AG20443 (cell line): ENCODE results near the gene CTNNAL1.
"Not testable (repeated sequence)": the region's sequence is repeated elsewhere in the genome, so short reads cannot be mapped to it uniquely, and the experiment has no call there.

Experiments used
- DNase-seq: peaks from one replicate; pipeline ENCODE4 v3.0.0; 2012; ENCODE audit warnings: low spot score, mixed read lengths

Gene CTNNAL1

DNA sequence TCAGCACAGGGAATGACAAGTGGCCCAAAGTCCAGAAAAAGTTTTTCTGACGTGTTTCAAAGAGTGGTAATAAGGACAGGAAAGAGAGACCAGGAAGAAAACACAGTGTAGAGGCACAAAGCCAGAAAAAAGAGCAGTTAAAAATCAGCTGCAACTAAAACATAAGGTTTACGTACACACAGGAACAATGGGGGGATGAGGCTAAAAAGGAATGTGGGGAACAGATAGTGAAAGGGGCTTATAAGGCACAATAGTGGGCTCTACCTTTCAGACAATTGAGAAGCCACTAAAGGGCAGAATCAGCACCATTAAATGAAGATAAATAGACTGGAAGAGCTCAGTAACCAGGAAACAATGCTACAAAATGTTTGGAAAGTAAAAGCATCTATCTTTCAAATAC, 84.9 kb downstream of the CTNNAL1 start:
- DNase-seq, result no peak

DNA sequence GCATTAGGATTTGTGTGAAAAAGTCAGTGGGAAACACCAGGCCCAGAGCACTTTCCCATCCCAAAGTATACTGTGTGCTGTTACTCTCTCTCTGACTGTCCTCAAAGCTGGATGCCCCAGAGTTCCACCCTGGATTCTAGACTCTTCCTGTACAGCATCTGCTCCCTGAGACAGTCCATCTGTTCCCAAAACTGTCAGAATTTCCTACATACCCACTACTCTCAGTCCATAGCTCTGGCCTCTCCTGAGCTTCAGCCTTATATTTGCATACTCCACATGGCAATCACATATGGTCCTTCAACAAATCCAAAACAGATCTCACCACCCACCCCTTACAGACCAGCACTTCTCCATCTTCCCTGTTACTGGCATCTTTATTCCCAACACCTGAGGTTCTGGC, 88.8 kb downstream of the CTNNAL1 start:
- no peak for DNase-seq

DNA sequence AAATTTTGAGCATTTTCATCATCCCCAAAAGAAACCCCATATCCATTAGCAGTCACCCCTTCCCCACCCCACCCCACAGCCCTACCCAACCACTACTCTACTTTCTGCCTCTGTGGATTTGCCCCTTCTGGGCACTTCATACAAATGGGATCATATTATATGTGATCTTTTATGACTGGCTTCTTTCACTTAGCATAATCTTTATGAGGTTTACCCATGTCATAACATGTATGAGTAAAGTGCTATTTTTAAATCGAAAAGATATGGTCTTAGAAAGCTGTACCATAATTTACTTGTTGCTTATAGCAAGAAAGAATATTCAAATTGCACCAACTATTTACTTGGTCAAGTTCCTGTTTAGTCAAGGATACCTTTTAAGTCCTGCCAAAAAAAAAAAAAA, 92.1 kb downstream of the CTNNAL1 start:
- no peak for DNase-seq

GRCh38 chr9:108920401-108920800, 92.9 kb downstream of the CTNNAL1 start:
- not testable (repeated sequence) for DNase-seq

DNA sequence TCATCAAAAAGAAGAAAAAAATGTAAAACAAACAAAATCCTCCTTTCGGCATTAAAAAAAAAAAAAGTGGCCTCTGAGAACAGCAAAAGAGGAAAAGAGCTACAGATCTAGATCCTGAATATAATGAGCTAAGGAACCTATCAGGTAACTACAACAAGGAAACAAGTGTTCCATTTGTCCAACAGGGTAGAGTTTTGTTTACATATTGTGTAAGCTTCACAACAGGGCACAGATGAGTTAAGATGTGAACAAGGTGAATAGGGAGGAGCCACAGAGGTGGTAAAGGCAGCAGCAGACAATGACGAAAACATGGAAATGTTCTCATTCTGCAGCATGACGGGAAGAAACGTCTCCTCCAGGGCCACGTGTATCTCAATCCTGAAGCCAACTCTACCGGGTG, 93.8 kb downstream of the CTNNAL1 start:
- DNase-seq, result no peak

GRCh38 chr9:108913391-108913790, 99.9 kb downstream of the CTNNAL1 start:
- DNase-seq, result no peak

DNA sequence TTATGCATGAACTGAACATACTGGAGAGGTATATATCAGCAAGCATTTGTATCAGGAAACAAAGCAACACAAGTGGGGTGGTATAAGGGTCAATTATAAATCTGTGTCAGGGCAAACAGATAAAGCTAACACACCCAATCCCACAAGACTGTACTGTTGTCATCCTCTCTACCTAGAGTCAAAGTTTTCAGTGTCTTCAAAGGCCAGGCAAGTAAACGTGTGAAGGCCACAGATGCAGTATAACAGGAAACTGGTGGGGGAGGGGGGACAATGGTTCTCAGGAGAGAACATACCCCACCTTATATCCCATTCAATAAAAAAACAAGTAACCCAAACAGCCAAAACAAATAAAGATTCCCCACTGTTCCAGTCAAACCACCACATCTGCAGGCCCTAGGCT, 101.5 kb downstream of the CTNNAL1 start:
- DNase-seq, result no peak

DNA sequence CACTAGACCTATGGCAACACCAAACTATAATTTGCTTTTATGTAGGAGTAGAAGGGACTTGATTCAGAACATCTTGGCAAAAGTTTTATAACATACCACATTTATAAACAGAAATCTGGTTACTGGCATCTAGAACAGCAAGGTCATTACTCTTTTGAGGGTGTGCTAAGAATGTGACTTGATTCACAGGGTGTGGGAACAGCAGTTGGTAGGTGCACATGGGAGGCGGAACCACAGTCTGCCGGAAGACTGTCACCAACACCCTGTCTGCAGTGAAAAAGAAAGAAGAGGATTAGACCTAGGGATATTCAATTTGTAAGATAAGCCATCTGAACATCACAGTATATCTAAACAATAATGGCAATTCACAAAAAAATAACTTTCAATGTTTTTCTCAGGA, 102.4 kb downstream of the CTNNAL1 start:
- no peak for DNase-seq

- no peak for DNase-seq
These were observed 102.9 kb downstream of the CTNNAL1 start for GRCh38 chr9:108910402-108910801.

DNA sequence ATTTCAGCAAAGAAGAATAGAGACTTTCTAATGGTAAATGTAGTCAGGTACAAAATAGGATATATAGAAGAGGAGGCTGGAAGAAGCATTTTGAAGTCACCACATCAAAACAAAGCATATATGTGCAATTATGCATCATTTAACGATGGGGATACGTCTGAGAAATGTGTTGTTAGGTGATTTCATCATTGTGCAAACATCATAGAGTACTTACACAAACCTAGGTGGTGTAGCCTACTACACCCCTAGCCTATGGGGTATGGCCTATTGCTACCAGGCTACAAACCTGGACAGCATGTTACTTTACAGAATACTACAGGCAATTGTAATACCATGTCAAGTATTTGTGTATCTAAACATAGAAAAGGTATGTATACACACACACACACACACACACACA, 107.8 kb downstream of the CTNNAL1 start:
- DNase-seq, result no peak

DNA sequence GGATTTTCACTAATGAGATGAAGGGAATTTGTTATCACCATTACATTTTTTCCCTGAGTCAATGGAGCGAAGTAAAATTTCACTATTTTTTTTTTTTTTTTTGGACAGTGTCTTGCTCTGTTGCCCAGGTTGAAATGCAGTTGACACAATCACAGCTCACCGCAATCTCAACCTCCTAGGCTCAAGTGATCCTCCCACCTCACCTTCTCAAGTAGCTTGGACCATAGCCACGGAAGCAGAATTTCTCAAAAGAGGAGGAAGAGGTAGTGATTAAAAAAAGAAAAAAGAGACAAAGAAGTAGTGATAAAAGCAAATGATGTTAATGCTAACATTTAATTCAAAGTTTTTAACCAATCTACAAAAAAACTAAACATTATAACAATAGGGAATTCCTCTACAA, 109.1 kb downstream of the CTNNAL1 start:
- no peak for DNase-seq

DNA sequence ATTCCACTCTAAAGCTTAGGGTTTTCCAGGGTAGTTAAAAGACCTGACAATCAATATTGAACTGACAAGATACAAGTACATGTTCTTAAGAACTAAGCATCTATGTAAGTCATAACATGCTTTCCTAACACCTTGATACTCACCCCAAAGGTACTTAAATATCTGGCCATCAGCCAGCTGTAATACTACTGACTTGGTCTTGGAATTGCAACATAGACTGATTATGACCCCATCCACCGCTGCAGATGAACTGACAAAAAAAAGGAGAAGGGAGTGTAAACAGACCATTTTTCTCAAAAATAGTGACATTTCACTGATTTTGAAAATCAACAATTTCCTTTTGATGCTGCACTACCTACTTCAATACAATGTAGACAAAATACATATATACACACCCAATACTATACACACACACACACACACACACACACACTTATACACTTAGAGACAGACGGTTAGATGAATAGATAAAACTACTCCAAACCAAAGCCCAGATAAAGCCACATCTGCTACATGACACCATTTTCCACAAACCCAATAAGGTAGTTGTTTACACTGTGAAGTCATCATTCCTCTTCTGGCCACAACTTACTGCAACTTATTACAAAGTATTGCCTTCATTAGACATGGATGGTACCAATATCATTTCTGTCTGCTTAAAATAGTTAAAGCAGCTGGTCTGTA, 109.7 kb downstream of the CTNNAL1 start:
- DNase-seq, result no peak

GRCh38 chr9:108900176-108900575, 113.1 kb downstream of the CTNNAL1 start:
- no peak for DNase-seq

DNA sequence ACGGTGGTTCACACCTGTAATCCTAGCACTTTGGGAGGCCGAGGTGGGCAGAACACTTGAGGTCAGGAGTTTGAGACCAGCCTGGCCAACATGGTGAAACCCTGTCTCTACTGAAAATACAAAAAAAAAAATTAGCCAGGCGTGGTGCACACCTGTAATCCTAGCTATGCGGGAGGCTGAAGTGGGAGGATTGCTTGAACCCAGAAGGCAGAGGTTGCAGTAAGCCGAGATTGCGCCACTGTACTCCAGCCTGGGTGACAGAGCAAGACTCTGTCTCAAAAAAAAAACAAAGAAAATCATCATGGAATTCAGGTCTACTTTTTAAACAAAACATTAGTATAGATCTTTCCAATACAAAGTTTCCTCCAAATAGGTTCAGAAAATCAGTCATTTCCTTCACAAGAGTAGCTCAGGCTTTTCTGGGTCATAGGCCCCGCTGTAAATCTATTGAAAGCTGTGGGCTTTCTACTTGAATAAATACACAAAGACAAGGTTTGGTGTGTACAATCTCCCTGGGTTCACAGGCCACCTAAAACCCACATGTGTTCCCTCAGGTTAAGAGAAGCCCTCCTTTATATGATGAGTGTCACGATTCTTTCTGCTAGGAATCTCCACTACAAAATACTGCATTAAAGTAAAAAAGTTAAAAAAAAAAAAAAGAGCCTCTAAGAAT, 114.1 kb downstream of the CTNNAL1 start:
- not testable (repeated sequence) for DNase-seq

GRCh38 chr9:108897324-108898096, 115.8 kb downstream of the CTNNAL1 start:
- no peak for DNase-seq

- DNase-seq, result no peak
These were observed 118.9 kb downstream of the CTNNAL1 start for GRCh38 chr9:108894225-108894997.
